ENCODE data around the gene EP300.
"Not testable (repeated sequence)": the region's sequence is repeated elsewhere in the genome, so short reads cannot be mapped to it uniquely, and the experiment has no call there.

Gene EP300

GRCh38 chr22:41106122-41106968 lies 14.0 kb downstream of the EP300 start:
- no peak for DNase-seq (ENCODE audit: low spot score)
- in situ Hi-C loops (cut with MboI; ENCODE audit: low pct_unique_long_range_greater_than_20kb, low sequenced_read_pairs, unreplicated experiment): no loop called here

GRCh38 chr22:41106969-41107325 lies 14.6 kb downstream of the EP300 start:
- in situ Hi-C loops (cut with MboI; ENCODE audit: low pct_unique_long_range_greater_than_20kb, low sequenced_read_pairs, unreplicated experiment); DNase-seq (ENCODE audit: low spot score): not testable (repeated sequence)

More at GRCh38 chr22:41106122-41106968, 14.0 kb downstream of the EP300 start:
- TF ChIP-seq, protein P1, sequence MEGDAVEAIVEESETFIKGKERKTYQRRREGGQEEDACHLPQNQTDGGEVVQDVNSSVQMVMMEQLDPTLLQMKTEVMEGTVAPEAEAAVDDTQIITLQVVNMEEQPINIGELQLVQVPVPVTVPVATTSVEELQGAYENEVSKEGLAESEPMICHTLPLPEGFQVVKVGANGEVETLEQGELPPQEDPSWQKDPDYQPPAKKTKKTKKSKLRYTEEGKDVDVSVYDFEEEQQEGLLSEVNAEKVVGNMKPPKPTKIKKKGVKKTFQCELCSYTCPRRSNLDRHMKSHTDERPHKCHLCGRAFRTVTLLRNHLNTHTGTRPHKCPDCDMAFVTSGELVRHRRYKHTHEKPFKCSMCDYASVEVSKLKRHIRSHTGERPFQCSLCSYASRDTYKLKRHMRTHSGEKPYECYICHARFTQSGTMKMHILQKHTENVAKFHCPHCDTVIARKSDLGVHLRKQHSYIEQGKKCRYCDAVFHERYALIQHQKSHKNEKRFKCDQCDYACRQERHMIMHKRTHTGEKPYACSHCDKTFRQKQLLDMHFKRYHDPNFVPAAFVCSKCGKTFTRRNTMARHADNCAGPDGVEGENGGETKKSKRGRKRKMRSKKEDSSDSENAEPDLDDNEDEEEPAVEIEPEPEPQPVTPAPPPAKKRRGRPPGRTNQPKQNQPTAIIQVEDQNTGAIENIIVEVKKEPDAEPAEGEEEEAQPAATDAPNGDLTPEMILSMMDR (IDR thresholded peaks at IDR 0.05; ENCODE audit: extremely low read depth, insufficient read depth, missing control alignments): no peak

DNA sequence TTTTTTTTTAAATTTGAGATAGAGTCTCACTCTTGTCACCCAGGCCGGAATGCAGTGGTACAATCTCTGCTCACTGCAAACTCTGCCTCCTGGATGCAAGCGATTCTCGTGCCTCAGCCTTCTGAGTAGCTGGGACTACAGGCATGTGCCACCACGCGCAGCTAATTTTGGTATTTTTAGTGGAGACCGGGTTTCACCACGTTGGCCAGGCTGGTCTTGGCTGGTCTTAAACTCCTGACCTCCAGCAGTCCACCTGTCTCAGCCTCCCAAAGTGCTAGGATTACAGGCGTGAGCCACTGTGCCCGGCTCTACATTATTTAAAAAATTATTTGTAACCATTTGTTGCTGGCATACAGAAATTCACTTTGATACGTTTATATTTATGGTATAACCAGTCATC lies 18.6 kb downstream of the EP300 start:
- in situ Hi-C loops (cut with MboI; ENCODE audit: low pct_unique_long_range_greater_than_20kb, low sequenced_read_pairs, unreplicated experiment): no loop called here
- TF ChIP-seq, protein P1 (IDR thresholded peaks at IDR 0.05; ENCODE audit: extremely low read depth, insufficient read depth, missing control alignments): no peak
- DNase-seq (ENCODE audit: low spot score): no peak

DNA sequence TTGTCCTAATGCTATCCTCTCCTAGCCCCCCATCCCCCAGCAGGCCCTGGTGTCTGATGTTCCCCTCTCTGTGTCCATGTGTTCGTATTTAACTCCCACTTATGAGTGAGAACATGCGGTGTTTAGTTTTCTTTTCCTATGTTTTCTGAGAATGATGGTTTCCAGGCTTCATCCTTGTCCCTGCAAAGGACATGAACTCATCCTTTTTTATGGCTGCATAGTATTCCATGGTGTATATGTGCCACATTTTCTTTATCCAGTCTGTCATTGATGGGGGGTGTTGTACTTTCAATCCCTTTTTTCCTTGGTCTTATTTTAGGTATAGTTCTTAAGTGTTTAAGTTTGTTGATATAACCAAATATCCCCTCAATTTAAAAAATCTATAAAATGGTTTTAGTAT lies 23.9 kb downstream of the EP300 start:
- in situ Hi-C loops (cut with MboI; ENCODE audit: low pct_unique_long_range_greater_than_20kb, low sequenced_read_pairs, unreplicated experiment): no loop called here
- no peak for DNase-seq (ENCODE audit: low spot score)
- TF ChIP-seq, protein P1 (IDR thresholded peaks at IDR 0.05; ENCODE audit: extremely low read depth, insufficient read depth, missing control alignments): no peak

DNA sequence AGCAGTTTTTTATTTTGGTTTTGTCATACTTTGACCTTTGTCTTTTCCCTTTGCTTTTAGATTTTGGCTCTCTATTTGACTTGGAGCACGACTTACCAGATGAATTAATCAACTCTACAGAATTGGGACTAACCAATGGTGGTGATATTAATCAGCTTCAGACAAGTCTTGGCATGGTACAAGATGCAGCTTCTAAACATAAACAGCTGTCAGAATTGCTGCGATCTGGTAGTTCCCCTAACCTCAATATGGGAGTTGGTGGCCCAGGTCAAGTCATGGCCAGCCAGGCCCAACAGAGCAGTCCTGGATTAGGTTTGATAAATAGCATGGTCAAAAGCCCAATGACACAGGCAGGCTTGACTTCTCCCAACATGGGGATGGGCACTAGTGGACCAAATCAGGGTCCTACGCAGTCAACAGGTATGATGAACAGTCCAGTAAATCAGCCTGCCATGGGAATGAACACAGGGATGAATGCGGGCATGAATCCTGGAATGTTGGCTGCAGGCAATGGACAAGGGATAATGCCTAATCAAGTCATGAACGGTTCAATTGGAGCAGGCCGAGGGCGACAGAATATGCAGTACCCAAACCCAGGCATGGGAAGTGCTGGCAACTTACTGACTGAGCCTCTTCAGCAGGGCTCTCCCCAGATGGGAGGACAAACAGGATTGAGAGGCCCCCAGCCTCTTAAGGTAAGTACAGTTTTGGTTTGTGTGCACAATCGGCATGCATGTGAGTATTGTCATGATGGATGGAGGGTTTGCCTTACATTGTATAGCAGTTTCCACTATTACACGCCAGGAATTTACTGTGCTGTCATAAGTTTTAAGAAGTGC lies 25.0 kb downstream of the EP300 start:
- TF ChIP-seq, protein P1 (IDR thresholded peaks at IDR 0.05; ENCODE audit: extremely low read depth, insufficient read depth, missing control alignments): no peak
- in situ Hi-C loops (cut with MboI; ENCODE audit: low pct_unique_long_range_greater_than_20kb, low sequenced_read_pairs, unreplicated experiment): no loop called here

GRCh38 chr22:41123151-41123550 lies 30.8 kb downstream of the EP300 start:
- TF ChIP-seq, protein P1 (IDR thresholded peaks at IDR 0.05; ENCODE audit: extremely low read depth, insufficient read depth, missing control alignments): no peak
- in situ Hi-C loops (cut with MboI; ENCODE audit: low pct_unique_long_range_greater_than_20kb, low sequenced_read_pairs, unreplicated experiment): no loop called here
- DNase-seq (ENCODE audit: low spot score): no peak

More for the DNA sequence above, 25.0 kb downstream of the EP300 start:
- no peak for DNase-seq (ENCODE audit: low spot score)

DNA sequence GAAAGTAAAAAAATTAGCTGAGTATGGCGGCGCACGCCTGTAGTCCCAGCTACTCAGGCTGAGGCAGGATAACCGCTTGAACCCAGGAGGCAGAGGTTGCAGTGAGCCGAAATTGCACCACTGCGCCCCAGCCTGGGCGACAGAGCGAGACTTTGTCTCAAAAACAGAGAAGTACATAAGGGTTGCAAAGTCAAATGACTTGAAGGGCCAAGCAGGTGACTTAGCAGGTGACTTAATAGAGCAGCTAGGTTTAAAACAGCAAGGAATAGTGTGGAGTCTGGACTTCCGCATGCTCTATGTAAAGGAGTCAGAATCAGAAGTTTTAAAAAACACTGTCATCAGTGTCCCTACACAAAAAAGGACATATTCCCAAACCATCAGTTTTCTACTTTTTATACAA lies 31.7 kb downstream of the EP300 start:
- in situ Hi-C loops (cut with MboI; ENCODE audit: low pct_unique_long_range_greater_than_20kb, low sequenced_read_pairs, unreplicated experiment): no loop called here
- TF ChIP-seq, protein P1 (IDR thresholded peaks at IDR 0.05; ENCODE audit: extremely low read depth, insufficient read depth, missing control alignments): no peak
- no peak for DNase-seq (ENCODE audit: low spot score)
